Uterus (tissue), 2 donors: ENCODE measurements around the gene ADH1C.

Source experiments
- POLR2A ChIP-seq, 2 donors: fragments of 450-650 bp; IDR thresholded peaks; one replicate each; pipeline ENCODE4 v1.6.1; 2016; ENCODE audit warnings: antibody characterized with exemption in 2 of 2, mild to moderate bottlenecking in 1 of 2, moderate library complexity in 1 of 2
- TF ChIP-seq, protein P1 (sequence below), 4 experiments: fragments of 200-600 bp in 2 of 4; fragments of 450-650 bp in 2 of 4; sonication (generic) in 2 of 4; IDR thresholded peaks; one replicate each; pipeline ENCODE4 v1.5.1; 2016 to 2019; ENCODE audit warnings: antibody characterized with exemption in 4 of 4, mild to moderate bottlenecking in 2 of 4, moderate library complexity in 1 of 4

GRCh38 chr4:99366491-99366890 is 13.9 kb upstream of the ADH1C start:
- TF ChIP-seq, protein P1, sequence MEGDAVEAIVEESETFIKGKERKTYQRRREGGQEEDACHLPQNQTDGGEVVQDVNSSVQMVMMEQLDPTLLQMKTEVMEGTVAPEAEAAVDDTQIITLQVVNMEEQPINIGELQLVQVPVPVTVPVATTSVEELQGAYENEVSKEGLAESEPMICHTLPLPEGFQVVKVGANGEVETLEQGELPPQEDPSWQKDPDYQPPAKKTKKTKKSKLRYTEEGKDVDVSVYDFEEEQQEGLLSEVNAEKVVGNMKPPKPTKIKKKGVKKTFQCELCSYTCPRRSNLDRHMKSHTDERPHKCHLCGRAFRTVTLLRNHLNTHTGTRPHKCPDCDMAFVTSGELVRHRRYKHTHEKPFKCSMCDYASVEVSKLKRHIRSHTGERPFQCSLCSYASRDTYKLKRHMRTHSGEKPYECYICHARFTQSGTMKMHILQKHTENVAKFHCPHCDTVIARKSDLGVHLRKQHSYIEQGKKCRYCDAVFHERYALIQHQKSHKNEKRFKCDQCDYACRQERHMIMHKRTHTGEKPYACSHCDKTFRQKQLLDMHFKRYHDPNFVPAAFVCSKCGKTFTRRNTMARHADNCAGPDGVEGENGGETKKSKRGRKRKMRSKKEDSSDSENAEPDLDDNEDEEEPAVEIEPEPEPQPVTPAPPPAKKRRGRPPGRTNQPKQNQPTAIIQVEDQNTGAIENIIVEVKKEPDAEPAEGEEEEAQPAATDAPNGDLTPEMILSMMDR (IDR thresholded peaks at IDR 0.05), result no peak
- TF ChIP-seq POLR2A (IDR thresholded peaks at IDR 0.05), result no peak
